Endothelial cell of umbilical vein (primary cell): Measurements from ENCODE around the gene FAXDC2. TPM values are rescaled to one million over a fixed set of nuclear protein-coding genes. Genes with fewer than 3 reads are reported as not detected.

Source experiments
- BruUV-seq: library from RNA; stranded (reverse); fragments of 400-500 nt; replicated peaks from 2 replicates; lab custom pipeline; 2021; lab: Mats Ljungman, UMichigan
- CTCF ChIA-PET: fragments of 300-600, 350-600 bp; sonication (Branson Sonifier 250); formaldehyde crosslinking; loops from one replicate; lab custom pipeline; 2021; ENCODE audit warnings: antibody characterized with exemption, inconsistent platforms; lab: Charles Lee
- POLR2A ChIA-PET: fragments of 300-600, 350-600 bp; sonication (Branson Sonifier 250); formaldehyde crosslinking; loops from one replicate; lab custom pipeline; 2021; ENCODE audit warnings: antibody characterized with exemption, inconsistent platforms; lab: Charles Lee
- DNase-seq: peaks from one replicate; pipeline ENCODE4 v3.0.0-alpha.2; 2011; ENCODE audit warnings: low read depth, low spot score
- FAIRE-seq: peaks from 2 replicates; lab custom pipeline; 2011; peaks lifted over from hg19 to GRCh38; lab: Jason Lieb, UNC
- H2AFZ ChIP-seq: 2 replicates; pipeline ENCODE4 v1.6.0; 2012; ENCODE audit warnings: low read depth, low read length, control low read depth, inconsistent platforms
- H3K27ac ChIP-seq: 2 replicates; pipeline ENCODE4 v1.5.1; 2011; ENCODE audit warnings: low read depth, mild to moderate bottlenecking, control low read depth, low read length, moderate library complexity; ENCODE audit not compliant: insufficient read depth
- H3K27me3 ChIP-seq, 2 experiments: 2 replicates each; pipeline versions ENCODE4 v1.6.0 to v1.6.1; 2011; ENCODE audit warnings: low read length in 2 of 2, mixed read lengths in 1 of 2; ENCODE audit not compliant: control insufficient read depth in 2 of 2, insufficient read depth in 2 of 2
- H3K36me3 ChIP-seq, 2 experiments: 2 replicates in 1 of 2; 3 replicates in 1 of 2; pipeline ENCODE4 v1.5.1; 2011; ENCODE audit warnings: low read length in 2 of 2, mild to moderate bottlenecking in 1 of 2, moderate library complexity in 1 of 2; ENCODE audit not compliant: control insufficient read depth in 2 of 2, insufficient read depth in 2 of 2; ENCODE audit errors: extremely low read depth in 1 of 2
- H3K4me1 ChIP-seq: 3 replicates; pipeline ENCODE4 v1.5.1; 2011; ENCODE audit warnings: mild to moderate bottlenecking, low read length; ENCODE audit not compliant: control insufficient read depth, insufficient read depth; ENCODE audit errors: extremely low read depth
- H3K4me2 ChIP-seq: 2 replicates; pipeline ENCODE4 v1.6.1; 2011; ENCODE audit warnings: low read length, control low read depth, mixed read lengths; ENCODE audit not compliant: insufficient read depth
- H3K4me3 ChIP-seq, 3 experiments: fragments of 200-600 bp in 1 of 3; sonication (generic), shearing (Covaris generic) in 1 of 3; replicated peaks in 1 of 3; 2 replicates each; pipeline ENCODE4 v1.5.1; 2011 to 2016; ENCODE audit warnings: control low read depth in 3 of 3, low read length in 3 of 3, mild to moderate bottlenecking in 2 of 3, inconsistent platforms in 1 of 3, low read depth in 1 of 3, moderate library complexity in 1 of 3; ENCODE audit not compliant: insufficient read depth in 1 of 3
- H3K79me2 ChIP-seq: 2 replicates; pipeline ENCODE4 v1.6.0; 2012; ENCODE audit warnings: low read length, inconsistent platforms; ENCODE audit not compliant: control insufficient read depth, insufficient read depth
- H3K9ac ChIP-seq: replicated peaks from 2 replicates; pipeline ENCODE3; 2011; ENCODE audit warnings: low read length, control low read depth; ENCODE audit not compliant: insufficient read depth; ENCODE audit errors: extremely low read depth
- H3K9me1 ChIP-seq: replicated peaks from 3 replicates; pipeline ENCODE4 v1.6.0; 2011; ENCODE audit warnings: mild to moderate bottlenecking, low read length; ENCODE audit not compliant: control insufficient read depth, insufficient read depth; ENCODE audit errors: extremely low read depth
- H3K9me3 ChIP-seq: replicated peaks from 2 replicates; pipeline ENCODE4 v1.5.1; 2012; ENCODE audit warnings: low read length, inconsistent platforms; ENCODE audit not compliant: control insufficient read depth, insufficient read depth
- H4K20me1 ChIP-seq: replicated peaks from 2 replicates; pipeline ENCODE3; 2011; ENCODE audit warnings: mild to moderate bottlenecking, low read length; ENCODE audit not compliant: control insufficient read depth, insufficient read depth; ENCODE audit errors: extremely low read depth
- EZH2 ChIP-seq: IDR thresholded peaks from 2 replicates; pipeline ENCODE4 v1.6.1; 2012; ENCODE audit warnings: borderline replicate concordance, low read depth, mild to moderate bottlenecking, moderate library complexity, low read length, inconsistent platforms; ENCODE audit not compliant: severe bottlenecking
- FOS ChIP-seq: IDR thresholded peaks from 2 replicates; pipeline ENCODE4 v1.6.1; 2011; ENCODE audit warnings: mild to moderate bottlenecking, low read length, moderate library complexity, borderline replicate concordance; ENCODE audit not compliant: insufficient read depth
- GATA2 ChIP-seq: IDR thresholded peaks from 2 replicates; pipeline ENCODE4 v1.7.0; 2011; ENCODE audit warnings: low read depth, mild to moderate bottlenecking, moderate library complexity, mixed read lengths, low read length; ENCODE audit not compliant: insufficient read length, insufficient read depth
- JUN ChIP-seq: IDR thresholded peaks from 2 replicates; pipeline ENCODE4 v1.6.1; 2011; ENCODE audit warnings: borderline replicate concordance, low read depth; ENCODE audit not compliant: insufficient read length, insufficient read depth
- MYC ChIP-seq: IDR thresholded peaks from one replicate; pipeline ENCODE4 v1.6.1; 2011; ENCODE audit warnings: mild to moderate bottlenecking, low read depth, low read length
- POLR2A ChIP-seq: IDR thresholded peaks from 2 replicates; pipeline ENCODE4 v1.6.1; 2012; ENCODE audit warnings: low read depth, mild to moderate bottlenecking, control low read depth, low read length
- POLR2AphosphoS5 ChIP-seq: IDR thresholded peaks from 2 replicates; pipeline ENCODE4 v1.6.1; 2012; ENCODE audit warnings: low read depth, mild to moderate bottlenecking, control low read depth, low read length, moderate library complexity; ENCODE audit not compliant: insufficient read depth
- dilution Hi-C: fragments of 300-500 bp; cut with MboI; formaldehyde crosslinking; loops from one replicate; pipeline ENCODE4 v1.15.0; 2019; ENCODE audit warnings: low sequenced_read_pairs; ENCODE audit not compliant: extremely low pct_ligation_motif_present
- intact Hi-C: fragments of 100-400 bp; cut with micrococcal nuclease; formaldehyde crosslinking; loops from one replicate; pipeline ENCODE4 v1.10.0; 2022
- polyA plus RNA-seq, 4 experiments: library from polyadenylated mRNA; depleted of rRNA in 3 of 4; stranded (reverse) in 3 of 4; unstranded in 1 of 4; fragments of >200 nt; gene quantifications; 2 replicates each; pipeline versions ENCODE4 v1.2.1 to v1.2.3, GENCODE V29; 2011 to 2012; ENCODE audit warnings: missing spikeins in 1 of 4
- total RNA-seq: library from RNA; stranded (reverse); gene quantifications from 2 replicates; pipeline ENCODE4 v1.2.3, GENCODE V29; 2021
- TF ChIP-seq, protein P1 (sequence below), 2 donors: IDR thresholded peaks; 1 replicate in 1 of 2; 2 replicates in 1 of 2; pipeline ENCODE4 v1.5.1; 2011; ENCODE audit warnings: low read length in 2 of 2, mild to moderate bottlenecking in 2 of 2, moderate library complexity in 2 of 2, control low read depth in 1 of 2, inconsistent platforms in 1 of 2, low read depth in 1 of 2; ENCODE audit not compliant: insufficient read depth in 1 of 2; ENCODE audit errors: extremely low read depth in 1 of 2
- TF ChIP-seq, protein P2 (sequence below): IDR thresholded peaks from 2 replicates; pipeline ENCODE4 v1.6.1; 2011; ENCODE audit not compliant: insufficient read depth, insufficient read length

Gene FAXDC2
- total and polyA plus RNA-seq, 2 donors (not counting 3 experiments of a cell fraction or from before 2014, with no cell fraction given): 8.3 to 12.0 TPM

GRCh38 chr5:154895606-154896561, 45.5 kb upstream of the FAXDC2 start:
- Histone ChIP-seq H4K20me1 (no peaks in the 10 kb centered on the region), H3K4me2 (no peak overlapping the region), H3K9me1 (no peaks in the 10 kb centered on the region), H3K9me3 (no peaks in the 10 kb centered on the region), H3K4me1 (peaks cover 3% of the 10 kb centered on the region), H3K79me2 (no peaks in the 10 kb centered on the region), H3K27me3 (no peaks in the 10 kb centered on the region), H3K36me3 (peaks cover 11 to 27% of the 10 kb centered on the region in 2 experiments), H2AFZ (no peak overlapping the region), H3K27ac (no peak overlapping the region), H3K4me3 (no peak overlapping the region), H3K9ac (no peak overlapping the region)
- intact Hi-C loops (no loop called here), dilution Hi-C loops (no loop called here)
- peak; percentile 62 for FAIRE-seq
- DNase-seq: no peak
- TF ChIP-seq MYC (no peak), GATA2 (no peak), POLR2AphosphoS5 (no peak), POLR2A (no peak), JUN (no peak)
- no TSS peak for BruUV-seq
- ChIA-PET CTCF (no interaction called here), POLR2A (no interaction called here)

DNA sequence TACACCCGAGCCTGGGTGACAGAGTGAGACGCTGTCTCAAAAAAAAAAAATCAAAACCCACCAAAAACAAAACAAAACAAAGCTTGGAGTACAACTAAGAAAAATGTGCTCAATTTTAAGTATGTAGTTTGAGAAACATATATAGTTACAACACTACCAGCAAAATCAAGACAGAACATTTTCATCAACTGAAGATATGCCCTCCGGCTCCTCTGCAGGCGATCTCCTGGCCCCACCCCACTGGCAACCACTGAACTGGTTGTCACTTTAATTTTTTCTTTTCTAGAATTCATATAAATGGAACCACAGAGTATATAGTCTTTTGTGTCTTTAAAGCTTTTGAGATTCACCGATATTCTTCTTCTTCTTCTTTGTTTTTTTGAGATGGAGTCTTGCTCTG, 43.0 kb upstream of the FAXDC2 start:
- no peak overlapping the region for H3K4me3 ChIP-seq
- no peaks in the 10 kb centered on the region for H3K79me2 ChIP-seq
- H3K27me3 ChIP-seq: no peaks in the 10 kb centered on the region
- CTCF ChIA-PET: no interaction called here
- TF ChIP-seq POLR2AphosphoS5: no peak
- TF ChIP-seq POLR2A: no peak
- no peak for TF ChIP-seq MYC
- TF ChIP-seq EZH2: no peak
- no peak for TF ChIP-seq GATA2
- TF ChIP-seq FOS: no peak
- TF ChIP-seq, protein P1, sequence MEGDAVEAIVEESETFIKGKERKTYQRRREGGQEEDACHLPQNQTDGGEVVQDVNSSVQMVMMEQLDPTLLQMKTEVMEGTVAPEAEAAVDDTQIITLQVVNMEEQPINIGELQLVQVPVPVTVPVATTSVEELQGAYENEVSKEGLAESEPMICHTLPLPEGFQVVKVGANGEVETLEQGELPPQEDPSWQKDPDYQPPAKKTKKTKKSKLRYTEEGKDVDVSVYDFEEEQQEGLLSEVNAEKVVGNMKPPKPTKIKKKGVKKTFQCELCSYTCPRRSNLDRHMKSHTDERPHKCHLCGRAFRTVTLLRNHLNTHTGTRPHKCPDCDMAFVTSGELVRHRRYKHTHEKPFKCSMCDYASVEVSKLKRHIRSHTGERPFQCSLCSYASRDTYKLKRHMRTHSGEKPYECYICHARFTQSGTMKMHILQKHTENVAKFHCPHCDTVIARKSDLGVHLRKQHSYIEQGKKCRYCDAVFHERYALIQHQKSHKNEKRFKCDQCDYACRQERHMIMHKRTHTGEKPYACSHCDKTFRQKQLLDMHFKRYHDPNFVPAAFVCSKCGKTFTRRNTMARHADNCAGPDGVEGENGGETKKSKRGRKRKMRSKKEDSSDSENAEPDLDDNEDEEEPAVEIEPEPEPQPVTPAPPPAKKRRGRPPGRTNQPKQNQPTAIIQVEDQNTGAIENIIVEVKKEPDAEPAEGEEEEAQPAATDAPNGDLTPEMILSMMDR (IDR thresholded peaks at IDR 0.05; ENCODE audit: extremely low read depth in 1 of 2, insufficient read depth in 1 of 2, low read depth in 1 of 2, low read length in 2 of 2): no peak
- TF ChIP-seq, protein P2, sequence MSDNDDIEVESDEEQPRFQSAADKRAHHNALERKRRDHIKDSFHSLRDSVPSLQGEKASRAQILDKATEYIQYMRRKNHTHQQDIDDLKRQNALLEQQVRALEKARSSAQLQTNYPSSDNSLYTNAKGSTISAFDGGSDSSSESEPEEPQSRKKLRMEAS: no peak
- FAIRE-seq (no peak), DNase-seq (no peak)
- no peaks in the 10 kb centered on the region for H3K9me3 ChIP-seq
- H3K27ac ChIP-seq: no peak overlapping the region
- H3K9ac ChIP-seq: no peak overlapping the region
- no TSS peak for BruUV-seq
- POLR2A ChIA-PET: no interaction called here
- peaks cover 11 to 28% of the 10 kb centered on the region in 2 experiments for H3K36me3 ChIP-seq
- H3K9me1 ChIP-seq: no peaks in the 10 kb centered on the region
- H3K4me2 ChIP-seq: no peak overlapping the region
- H4K20me1 ChIP-seq: no peaks in the 10 kb centered on the region
- H2AFZ ChIP-seq: no peak overlapping the region
- intact Hi-C loops: no loop called here
- dilution Hi-C loops: no loop called here
- peaks cover 3% of the 10 kb centered on the region for H3K4me1 ChIP-seq
